Inferior parietal cortex (tissue), 1 donor: ENCODE measurements around the gene STT3B.

Source experiments
- DNase-seq: peaks from one replicate; pipeline ENCODE4 v3.0.0-alpha.2; 2016; ENCODE audit errors: extremely low spot score

The STT3B gene

DNA sequence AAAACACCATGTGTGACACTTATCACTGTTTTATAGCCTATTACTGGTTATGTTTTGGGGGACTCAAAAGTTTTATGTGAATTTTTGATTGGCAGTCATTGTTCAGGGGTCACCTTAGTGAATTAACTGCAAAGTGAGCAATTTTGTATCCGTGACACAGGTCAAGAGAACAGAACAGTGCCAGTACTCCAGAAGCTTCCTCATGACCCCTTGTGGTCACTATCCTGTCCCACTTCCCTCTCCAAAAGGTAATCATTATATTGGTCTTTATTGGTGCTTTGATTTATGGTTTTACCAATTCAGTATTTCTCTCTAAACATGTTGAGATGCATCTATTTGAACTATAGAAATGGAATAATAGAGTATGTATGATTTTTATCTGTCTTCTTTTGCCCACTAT is 107.1 kb downstream of the STT3B start:
- no peak for DNase-seq

DNA sequence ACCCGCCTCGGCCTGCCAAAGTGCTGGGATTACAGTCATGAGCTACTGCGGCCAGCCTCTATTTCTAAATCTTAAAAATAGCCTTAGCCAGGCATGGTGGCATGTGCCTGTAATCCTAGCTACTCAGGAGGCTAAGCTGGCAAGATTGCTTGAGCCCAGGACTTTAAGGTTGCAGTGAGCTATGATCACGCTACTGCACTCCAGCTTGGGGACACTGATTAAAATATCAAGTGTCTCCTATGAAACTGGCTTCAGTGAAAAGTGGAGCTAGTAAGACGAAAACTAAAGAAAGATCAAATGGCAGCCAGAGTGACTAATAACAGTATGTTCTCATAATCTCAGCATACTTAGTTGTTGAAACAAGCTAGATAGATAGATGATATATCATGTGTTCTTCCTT is 112.5 kb downstream of the STT3B start:
- no peak for DNase-seq

DNA sequence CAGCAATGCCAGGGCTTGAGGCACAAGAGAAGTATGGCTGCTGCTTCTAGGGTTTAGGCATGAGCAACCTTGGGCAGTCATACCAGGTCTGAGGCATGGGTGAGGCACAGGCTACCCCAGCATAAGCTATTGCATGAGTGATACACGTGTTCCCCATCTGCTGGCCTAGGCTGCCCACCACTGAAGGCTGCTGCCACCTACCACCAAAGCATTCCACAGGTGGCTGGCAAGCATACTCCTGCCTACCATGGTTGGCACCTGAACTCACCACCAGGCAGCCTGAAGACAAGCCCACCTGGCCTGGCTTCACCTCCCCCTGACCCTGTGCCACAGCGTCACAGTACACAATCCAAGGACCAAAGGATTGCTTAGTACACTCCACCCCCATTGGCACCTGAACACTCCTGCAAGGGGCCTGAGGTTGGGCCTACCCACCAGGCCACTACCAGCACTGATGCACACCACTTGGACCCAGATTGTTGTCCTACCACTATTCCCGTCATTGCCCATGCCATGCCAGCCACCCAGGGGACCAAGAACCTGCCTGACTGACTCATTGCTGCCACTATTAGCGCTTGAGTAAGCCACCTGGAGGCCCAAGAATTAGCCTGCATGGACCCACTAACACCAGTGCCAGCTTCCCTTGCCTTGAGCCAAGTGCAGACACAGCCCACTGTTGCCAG is 115.7 kb downstream of the STT3B start:
- no peak for DNase-seq

DNA sequence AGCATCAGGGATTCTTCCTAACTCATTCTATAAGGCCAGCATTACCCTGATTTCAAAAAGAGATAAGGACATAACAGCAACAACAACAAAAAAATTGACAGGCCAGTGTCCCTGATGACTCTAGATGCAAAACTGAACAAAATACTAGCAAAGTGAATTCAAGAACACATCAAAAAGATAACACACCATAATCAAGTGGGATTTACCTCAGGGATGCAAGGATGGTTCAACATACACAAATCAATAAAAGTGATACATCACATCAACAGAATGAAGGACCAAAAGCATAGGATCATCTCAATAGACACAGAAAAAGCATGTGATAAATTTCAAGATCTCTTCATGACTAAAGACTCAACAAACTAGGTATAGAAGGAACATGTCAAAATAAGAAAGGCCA is 119.6 kb downstream of the STT3B start:
- no peak for DNase-seq

DNA sequence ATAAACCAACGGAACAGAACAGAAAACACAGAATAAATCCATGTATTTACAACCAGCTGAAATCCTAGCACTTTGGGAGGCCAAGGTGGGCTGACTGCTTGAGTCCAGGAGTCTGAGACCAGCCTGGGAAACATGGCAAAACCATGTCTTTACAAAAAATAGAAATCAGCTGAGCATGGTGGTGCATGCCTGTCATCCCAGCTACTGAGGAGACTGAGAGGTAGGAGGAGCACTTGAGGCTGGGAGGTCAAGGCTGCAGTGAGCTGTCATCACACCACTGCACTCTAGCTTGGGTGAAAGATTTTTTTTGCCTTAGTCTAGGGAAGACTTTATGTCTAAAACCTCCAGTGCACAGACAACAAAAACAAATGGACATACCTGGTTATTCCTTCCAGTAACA is 120.7 kb downstream of the STT3B start:
- DNase-seq, result no peak

DNA sequence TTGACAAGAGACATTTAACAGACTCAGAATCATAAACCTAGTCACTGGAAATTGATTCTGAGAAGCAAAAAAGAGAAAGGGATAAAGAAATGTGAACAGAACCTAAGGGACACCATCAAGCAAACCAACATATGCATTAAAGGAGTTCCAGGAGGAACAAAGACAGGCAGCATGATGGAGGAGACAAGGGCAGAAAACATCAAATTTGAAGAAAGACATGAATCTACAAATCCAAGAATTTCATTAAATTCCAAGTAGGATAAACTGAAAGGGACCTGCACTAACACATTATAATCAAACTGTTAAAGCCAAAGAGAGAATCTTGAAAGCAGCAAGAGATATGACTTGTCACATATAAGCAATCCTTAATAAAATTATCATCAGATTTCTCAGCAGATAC is 122.3 kb downstream of the STT3B start:
- DNase-seq, result no peak

DNA sequence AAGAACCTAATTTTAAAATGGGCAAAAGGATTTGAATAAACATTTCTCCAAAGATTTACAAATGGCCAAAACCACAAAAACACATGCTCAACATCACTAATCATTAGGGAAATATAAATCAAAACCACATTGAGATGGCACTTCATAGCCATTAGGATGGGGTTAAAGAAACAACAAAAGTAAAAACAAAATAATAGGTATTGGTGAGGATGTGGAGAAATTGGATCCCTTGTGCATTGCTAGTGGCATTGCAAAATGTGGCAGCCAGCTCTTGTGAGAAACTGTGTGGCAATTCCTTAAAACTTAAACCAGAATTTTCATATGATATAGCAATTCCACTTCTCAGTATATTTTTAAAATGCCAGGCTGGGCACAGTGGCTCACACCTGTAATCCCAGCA is 126.5 kb downstream of the STT3B start:
- no peak for DNase-seq

DNA sequence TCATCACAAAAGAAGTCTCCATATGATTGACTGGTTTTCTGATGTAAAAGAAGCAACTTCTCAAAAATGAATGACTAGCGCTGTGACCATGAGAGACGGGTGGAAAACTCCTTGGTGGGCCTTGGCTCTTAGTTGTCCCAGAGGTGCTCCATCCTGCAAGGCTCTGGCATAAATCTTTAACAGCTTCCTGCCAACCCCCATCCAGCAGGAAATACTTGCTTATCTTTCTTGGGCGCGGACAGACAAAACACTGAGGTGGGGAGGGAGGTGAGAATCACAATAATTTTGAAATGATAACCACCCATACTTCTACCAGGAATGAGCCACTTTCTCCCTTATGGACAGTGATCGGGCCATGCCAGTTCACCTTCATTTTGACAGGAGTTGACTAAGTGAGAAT is 128.6 kb downstream of the STT3B start:
- DNase-seq, result no peak

DNA sequence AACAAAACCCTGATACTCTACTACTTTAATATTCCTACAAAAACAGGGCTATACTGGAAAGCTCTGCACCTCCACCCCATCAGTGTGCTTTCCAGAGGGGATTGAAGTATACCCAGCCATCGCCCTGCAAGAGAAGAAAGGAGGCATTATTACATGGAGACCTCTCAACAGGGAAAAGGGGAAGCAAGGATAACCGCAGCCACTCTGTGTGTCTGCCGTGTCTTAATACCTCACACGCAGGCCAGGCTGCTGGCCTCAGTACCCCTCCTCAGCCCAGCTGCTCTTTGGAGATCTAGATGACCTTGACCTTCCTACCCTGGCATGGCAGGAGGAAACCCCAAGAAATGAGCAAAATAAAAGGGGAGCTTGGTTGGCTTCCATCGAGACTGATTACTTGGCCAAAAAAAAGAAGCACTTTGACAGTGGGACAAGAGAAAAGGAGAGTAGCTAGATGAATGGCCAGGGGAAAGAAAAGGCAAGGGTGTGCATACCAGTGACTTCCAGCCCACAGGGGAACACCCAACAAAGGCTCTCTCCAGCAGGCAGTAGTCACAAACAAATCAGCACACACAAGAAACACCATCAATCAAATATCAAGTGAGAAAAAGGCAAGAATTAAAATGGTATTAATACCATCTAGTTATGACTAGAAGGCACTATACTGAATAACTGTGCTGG is 129.4 kb downstream of the STT3B start:
- no peak for DNase-seq

DNA sequence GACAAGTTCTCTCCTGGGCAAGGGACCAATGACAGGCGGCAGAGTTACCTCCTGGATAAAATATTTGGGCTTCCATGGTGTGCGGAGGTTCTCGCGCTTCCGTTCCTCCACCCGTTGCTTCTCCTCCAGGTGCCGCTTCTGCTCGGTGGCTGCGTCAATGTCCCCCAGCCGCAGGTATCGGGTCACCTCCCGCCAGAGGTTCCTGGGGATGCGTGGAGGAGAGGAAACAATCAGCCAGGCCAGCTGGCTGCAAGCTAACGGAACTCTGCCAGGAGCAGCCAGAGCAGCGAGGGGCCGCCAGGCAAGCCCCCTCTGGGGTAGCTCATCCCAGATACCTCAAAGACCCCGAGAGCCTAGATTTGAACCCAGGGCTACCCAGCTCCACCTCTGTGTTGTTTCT is 131.3 kb downstream of the STT3B start:
- DNase-seq, result no peak

DNA sequence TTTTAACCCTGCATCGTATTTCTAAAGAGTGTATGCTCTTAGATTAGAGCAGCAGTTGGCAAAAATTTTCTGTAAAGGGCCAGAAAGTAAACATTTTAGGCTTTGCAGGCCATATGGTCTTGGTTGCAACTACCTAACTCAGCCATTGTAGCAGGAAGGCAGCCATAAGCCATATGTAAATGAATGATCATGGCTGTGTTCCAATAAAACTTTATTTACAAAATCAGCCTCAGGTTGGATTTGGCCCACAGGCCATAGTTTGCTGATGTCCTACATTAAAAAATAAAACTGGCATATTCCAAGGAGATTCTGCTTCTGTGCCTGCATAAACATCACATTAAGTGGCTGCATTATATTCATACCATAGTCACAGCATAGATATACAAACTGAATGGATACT is 134.9 kb downstream of the STT3B start:
- DNase-seq, result no peak

DNA sequence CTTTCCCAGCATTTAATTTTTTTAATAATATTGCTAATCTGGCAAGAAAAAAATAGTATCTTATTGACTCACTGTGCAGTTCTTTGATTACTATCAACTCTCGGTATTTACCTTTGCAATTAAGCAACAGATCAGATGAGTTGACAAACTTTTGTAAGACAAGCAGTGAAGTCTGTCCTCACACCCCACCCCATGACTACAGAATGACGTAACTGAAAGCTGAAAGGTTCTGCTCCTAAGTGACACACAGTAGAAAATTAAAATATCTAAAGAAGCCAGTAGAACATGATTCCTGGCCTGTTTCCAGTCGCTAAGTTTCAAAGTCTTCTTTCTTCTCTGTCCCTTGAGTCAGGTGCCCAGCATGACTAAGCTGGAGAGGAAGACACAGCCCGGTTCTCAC is 135.5 kb downstream of the STT3B start:
- no peak for DNase-seq

DNA sequence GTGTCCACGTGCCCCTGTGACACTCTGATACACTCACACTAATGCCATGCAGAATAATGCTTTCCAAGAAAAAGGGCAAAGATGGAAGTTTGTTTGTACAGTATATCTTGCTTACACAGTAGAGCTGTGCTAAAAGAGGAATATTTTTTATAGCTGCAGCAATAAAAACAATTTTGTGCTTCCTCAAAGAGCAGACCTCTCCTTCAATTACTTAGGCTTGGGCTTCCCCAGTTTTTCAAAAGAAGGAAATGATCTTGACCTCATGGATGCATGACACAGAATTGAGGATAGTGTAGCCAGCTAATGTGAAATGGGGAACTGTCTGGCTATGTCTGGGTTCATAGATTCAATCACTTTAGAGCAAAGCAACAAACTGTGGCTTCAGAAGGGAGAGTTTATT is 137.4 kb downstream of the STT3B start:
- DNase-seq, result no peak

DNA sequence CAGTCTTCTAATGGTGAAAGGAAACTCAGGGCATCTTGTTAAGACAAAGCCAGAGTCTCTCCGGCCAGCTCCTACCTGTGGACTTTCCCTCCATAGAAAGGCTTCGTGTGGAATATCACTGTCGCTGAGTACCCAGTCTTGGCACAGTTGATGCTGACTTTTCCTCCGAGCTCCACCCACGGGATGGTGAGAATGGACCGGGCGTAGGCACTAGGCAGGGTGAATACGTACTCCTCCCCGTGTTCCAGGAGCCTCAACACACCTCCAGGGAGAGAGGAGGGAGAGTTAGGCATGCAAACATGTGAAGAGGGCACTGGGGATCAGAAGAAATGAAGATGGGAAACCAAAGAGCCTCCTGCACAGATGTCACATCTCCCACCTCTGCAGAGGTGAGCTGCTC is 138.0 kb downstream of the STT3B start:
- DNase-seq, result no peak

DNA sequence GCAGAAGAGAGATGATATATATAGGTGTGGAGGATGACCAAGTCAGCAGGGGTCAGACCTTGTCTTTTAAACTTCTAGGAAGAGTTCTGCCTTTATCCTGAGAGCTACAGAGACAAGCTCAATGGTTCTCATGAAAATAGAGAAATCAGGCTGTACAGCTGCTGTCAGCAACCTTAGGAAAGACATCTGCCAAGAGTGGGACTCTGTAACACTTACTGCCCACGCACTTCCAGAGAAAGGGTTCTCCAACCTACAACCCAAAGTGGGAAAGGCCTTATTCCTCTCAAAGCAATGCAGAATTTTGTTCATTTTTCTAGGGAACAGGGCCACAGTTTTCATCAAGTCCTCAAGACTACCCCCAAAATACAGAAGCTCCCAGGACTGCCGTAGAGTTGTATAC is 138.7 kb downstream of the STT3B start:
- no peak for DNase-seq

DNA sequence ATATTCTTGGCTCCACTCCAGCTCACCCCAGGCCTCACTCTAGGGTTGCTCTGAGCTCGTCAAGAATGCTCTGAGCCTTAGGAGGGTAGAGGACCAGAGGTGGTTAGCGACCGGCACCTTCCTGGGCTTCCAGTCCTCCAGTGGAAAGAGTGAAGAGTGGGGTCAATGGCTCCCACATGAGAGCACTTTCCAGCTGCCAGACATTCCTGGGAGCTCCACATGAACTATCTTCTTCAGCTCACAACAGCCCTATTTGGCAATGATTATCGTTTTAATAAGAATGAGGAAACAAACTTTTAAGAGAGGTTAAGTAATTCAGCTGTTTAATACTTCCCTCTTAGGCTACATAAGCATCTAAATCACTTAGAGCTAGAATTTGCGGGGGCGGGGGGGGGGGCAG is 139.3 kb downstream of the STT3B start:
- no peak for DNase-seq

DNA sequence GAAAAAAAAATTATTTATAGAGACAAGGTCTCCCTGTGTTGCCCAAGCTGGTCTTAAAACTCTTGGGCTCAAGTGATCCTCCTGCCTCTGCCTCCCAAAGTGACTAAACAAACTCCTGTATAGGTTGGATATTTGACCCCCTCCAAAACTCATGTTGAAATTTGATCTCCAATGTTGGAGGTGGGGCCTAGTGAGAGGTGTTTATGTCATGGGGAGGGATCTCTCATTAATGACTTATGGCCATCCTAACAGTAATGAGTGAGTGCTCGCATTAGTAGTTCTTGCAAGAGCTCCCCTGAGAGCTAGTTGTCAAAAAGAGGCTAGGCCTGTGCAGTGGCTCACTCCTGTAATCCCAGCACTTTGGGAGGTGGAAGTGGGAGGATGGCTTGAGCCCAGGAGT is 141.2 kb downstream of the STT3B start:
- DNase-seq, result no peak

DNA sequence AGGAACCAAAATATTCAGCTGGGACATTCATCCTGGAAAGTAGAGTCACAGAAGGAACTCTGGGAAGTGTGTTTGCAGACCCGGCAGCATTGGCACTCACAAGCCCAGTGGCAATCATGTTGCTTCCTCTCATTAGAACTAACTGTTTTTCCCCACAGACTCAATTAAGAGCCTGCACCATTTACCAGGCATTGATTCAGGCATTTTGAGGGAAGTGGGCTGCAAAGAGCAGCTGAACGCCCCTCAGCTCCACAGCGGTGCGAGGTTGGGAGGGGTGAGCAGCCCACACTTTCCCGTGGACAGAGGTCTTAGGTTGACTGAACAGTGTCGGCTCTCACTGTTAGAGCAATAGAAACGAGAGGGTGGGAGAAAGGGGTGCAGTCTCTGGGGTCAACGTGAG is 143.8 kb downstream of the STT3B start:
- DNase-seq, result no peak

DNA sequence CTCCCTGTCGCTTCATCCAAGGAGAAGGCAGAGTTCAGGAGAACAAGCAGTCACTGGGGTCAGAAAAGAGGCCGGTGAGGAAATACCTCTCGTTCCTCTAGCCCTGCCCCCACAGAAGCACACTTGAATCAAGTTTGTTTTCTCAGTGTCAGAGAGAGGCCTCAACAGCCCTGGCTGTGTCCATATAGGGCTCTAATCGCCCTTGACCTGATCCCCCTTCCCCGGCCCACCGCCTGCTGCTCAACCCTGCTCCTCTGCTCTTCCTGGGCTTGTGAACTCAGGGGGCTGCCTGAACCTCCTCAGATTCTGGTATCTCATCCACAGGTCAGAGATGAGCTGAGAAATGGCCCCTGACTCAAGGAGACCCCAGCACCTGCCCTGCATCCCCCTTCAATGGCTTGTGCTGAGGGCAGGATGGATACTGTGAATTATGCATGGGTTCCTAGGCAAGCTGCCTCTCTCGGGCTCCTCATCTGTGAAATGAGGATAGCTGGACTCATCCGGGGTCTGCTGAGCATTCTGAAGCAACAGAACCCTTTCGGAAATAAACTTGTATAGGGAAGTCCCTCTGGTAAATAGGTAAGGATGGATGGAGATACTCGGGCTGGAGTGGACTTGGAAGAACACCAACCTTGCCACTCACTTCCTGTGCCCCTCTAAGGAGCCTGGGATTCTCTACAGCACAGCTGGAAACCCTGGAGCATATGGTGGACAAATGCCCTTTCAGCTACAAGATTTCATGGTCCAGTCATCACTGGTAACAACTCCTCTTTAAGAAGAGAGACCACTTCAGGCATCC is 147.5 kb downstream of the STT3B start:
- no peak for DNase-seq
